ENCODE results near the gene LRRIQ3. TPM values are rescaled to one million over a fixed set of nuclear protein-coding genes. Genes with fewer than 3 reads are reported as not detected.
"Not testable (repeated sequence)": the region's sequence is repeated elsewhere in the genome, so short reads cannot be mapped to it uniquely, and the experiment has no call there.

LRRIQ3 gene
- total RNA-seq, 2 donors from 2014 or later, result 1.2 to 1.5 TPM

DNA sequence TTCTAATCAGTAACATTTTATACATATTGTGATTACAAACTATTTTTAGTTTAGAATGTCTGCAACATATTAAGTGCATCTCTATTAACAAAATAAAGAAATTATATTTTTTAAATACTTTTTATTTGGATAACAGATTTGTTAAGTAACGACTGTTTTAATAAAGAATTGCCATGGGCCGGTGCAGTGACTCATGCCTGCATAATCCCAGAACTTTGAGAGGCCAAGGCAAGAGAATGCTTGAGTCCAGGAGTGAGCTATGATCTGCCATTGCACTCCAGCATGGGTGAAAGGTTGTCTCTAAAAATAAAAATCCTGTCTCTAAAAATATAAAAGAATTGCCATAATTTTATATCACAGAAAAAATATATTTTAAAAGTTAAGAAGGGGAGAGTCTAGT, 4.1 kb downstream of the LRRIQ3 start:
- no peaks in the 10 kb centered on the region for H3K4me1 ChIP-seq (ENCODE audit: control insufficient read depth, insufficient read depth, low read length)
- no peak overlapping the region for H3K9ac ChIP-seq (ENCODE audit: extremely low read depth, low read length, poor library complexity, severe bottlenecking)
- Mint-ChIP-seq H3K4me1 (no peaks in the 10 kb centered on the region), H3K36me3 (ENCODE audit: low read depth) (no peaks in the 10 kb centered on the region), H3K4me3 (no peak overlapping the region), H3K27ac (no peak overlapping the region), H3K9me3 (no peaks in the 10 kb centered on the region), H3K27me3 (ENCODE audit: insufficient read depth) (no peaks in the 10 kb centered on the region)
- WGBS, 2 experiments (ENCODE audit: insufficient coverage in 1 of 2, insufficient read length in 1 of 2), result 85% methylated on average over 2 of the region's 2 CpGs; no CpG with 5 or more reads in 1 of the 2 experiments
- TF ChIP-seq, protein P1, sequence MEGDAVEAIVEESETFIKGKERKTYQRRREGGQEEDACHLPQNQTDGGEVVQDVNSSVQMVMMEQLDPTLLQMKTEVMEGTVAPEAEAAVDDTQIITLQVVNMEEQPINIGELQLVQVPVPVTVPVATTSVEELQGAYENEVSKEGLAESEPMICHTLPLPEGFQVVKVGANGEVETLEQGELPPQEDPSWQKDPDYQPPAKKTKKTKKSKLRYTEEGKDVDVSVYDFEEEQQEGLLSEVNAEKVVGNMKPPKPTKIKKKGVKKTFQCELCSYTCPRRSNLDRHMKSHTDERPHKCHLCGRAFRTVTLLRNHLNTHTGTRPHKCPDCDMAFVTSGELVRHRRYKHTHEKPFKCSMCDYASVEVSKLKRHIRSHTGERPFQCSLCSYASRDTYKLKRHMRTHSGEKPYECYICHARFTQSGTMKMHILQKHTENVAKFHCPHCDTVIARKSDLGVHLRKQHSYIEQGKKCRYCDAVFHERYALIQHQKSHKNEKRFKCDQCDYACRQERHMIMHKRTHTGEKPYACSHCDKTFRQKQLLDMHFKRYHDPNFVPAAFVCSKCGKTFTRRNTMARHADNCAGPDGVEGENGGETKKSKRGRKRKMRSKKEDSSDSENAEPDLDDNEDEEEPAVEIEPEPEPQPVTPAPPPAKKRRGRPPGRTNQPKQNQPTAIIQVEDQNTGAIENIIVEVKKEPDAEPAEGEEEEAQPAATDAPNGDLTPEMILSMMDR (conservative IDR thresholded peaks at IDR 0.05), result no peak
- no peaks in the 10 kb centered on the region for H3K27me3 ChIP-seq (ENCODE audit: control insufficient read depth, insufficient read depth, low read length, poor library complexity, severe bottlenecking)
- no peak overlapping the region for H3K27ac ChIP-seq (ENCODE audit: low read depth, low read length)
- no peak overlapping the region for H3K4me3 ChIP-seq (ENCODE audit: low read length)
- peaks cover 5% of the 10 kb centered on the region for H3K9me3 ChIP-seq (ENCODE audit: control insufficient read depth, low read length)
- H3K36me3 ChIP-seq (ENCODE audit: control insufficient read depth, insufficient read depth, low read length), result no peaks in the 10 kb centered on the region
- no peak for DNase-seq

DNA sequence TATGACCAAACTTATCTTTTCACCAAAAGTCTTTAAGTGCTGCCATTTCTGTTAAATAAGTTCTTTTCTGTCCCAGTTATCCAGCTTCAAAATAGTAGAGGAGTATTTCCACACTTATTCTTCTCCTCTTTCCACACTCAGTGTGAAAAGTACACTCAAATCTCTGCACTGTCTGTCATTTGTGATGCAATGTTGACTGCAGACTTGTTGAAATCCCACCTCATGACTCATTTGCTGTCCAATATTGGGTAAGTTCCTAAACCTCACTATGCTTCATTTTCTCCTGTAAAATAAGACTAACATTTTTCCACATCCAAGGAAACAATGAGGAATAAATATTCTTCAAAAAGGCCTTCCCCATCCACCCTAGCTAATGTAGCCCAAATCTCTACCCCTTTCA, 17.5 kb downstream of the LRRIQ3 start:
- H3K9ac ChIP-seq (ENCODE audit: extremely low read depth, low read length, poor library complexity, severe bottlenecking), result no peak overlapping the region
- H3K27me3 Mint-ChIP-seq (ENCODE audit: insufficient read depth), result no peaks in the 10 kb centered on the region
- no peak overlapping the region for H3K27ac Mint-ChIP-seq
- no peaks in the 10 kb centered on the region for H3K27me3 ChIP-seq (ENCODE audit: control insufficient read depth, insufficient read depth, low read length, poor library complexity, severe bottlenecking)
- H3K9me3 ChIP-seq (ENCODE audit: control insufficient read depth, low read length), result no peaks in the 10 kb centered on the region
- H3K4me3 Mint-ChIP-seq, result no peak overlapping the region
- H3K36me3 ChIP-seq (ENCODE audit: control insufficient read depth, insufficient read depth, low read length), result no peaks in the 10 kb centered on the region
- no peaks in the 10 kb centered on the region for H3K36me3 Mint-ChIP-seq (ENCODE audit: low read depth)
- no peaks in the 10 kb centered on the region for H3K4me1 ChIP-seq (ENCODE audit: control insufficient read depth, insufficient read depth, low read length)
- DNase-seq, result no peak
- TF ChIP-seq, protein P1 (conservative IDR thresholded peaks at IDR 0.05), result no peak
- H3K4me1 Mint-ChIP-seq, result peaks cover 5% of the 10 kb centered on the region
- H3K9me3 Mint-ChIP-seq, result no peaks in the 10 kb centered on the region
- H3K4me3 ChIP-seq (ENCODE audit: low read length), result no peak overlapping the region
- no peak overlapping the region for H3K27ac ChIP-seq (ENCODE audit: low read depth, low read length)

DNA sequence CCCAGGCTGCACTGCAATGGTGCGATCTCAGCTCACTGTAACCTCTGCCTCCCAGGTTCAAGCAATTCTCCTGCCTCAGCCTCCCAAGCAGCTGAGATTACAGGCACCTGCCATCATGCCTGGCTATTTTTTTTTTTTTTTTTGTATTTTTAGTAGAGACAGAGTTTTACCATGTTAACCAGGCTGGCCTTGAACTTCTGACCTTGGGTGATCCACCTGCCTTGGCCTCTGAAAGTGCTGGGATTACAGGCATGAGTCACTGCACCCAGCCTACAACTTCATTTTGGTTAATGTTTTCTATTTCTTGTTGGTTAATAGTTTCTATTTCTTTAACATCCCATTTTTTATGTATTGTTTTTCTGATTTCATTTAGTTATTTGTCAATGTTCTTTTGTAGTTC, 23.6 kb downstream of the LRRIQ3 start:
- not testable (repeated sequence) for H3K27ac ChIP-seq (ENCODE audit: low read depth, low read length); H3K9me3 ChIP-seq (ENCODE audit: control insufficient read depth, low read length); H3K27me3 Mint-ChIP-seq (ENCODE audit: insufficient read depth); H3K4me3 ChIP-seq (ENCODE audit: low read length); H3K36me3 ChIP-seq (ENCODE audit: control insufficient read depth, insufficient read depth, low read length); H3K9ac ChIP-seq (ENCODE audit: extremely low read depth, low read length, poor library complexity, severe bottlenecking); H3K36me3 Mint-ChIP-seq (ENCODE audit: low read depth); H3K27ac Mint-ChIP-seq; H3K9me3 Mint-ChIP-seq; DNase-seq; H3K27me3 ChIP-seq (ENCODE audit: control insufficient read depth, insufficient read depth, low read length, poor library complexity, severe bottlenecking); H3K4me1 ChIP-seq (ENCODE audit: control insufficient read depth, insufficient read depth, low read length); H3K4me1 Mint-ChIP-seq; H3K4me3 Mint-ChIP-seq
- WGBS, 2 experiments (ENCODE audit: insufficient coverage in 1 of 2, insufficient read length in 1 of 2), result 80 to 100% methylated on average over 1 of the region's 1 CpG

DNA sequence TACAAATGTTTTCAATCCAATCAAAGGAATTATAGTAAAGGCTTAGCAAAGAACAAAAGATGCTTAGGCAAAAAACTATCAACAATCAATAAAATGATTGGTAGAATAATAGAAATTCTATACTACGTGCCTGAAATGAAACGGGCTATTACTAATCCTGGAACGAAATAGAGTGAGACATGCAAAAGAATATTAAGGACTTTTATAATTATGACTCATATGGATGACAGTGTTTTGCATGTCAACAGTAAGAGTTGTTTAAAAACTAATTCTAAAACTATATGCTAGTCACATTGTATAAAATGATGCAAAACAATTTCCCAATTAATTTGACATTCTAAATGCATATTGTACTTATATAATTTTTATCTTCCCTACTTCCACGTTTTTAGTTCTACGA, 35.6 kb downstream of the LRRIQ3 start:
- Histone ChIP-seq H3K4me3 (ENCODE audit: low read length) (no peak overlapping the region), H3K9ac (ENCODE audit: extremely low read depth, low read length, poor library complexity, severe bottlenecking) (no peak overlapping the region), H3K27me3 (ENCODE audit: control insufficient read depth, insufficient read depth, low read length, poor library complexity, severe bottlenecking) (no peaks in the 10 kb centered on the region), H3K9me3 (ENCODE audit: control insufficient read depth, low read length) (no peaks in the 10 kb centered on the region), H3K27ac (ENCODE audit: low read depth, low read length) (no peak overlapping the region), H3K36me3 (ENCODE audit: control insufficient read depth, insufficient read depth, low read length) (no peaks in the 10 kb centered on the region), H3K4me1 (ENCODE audit: control insufficient read depth, insufficient read depth, low read length) (no peaks in the 10 kb centered on the region)
- no peaks in the 10 kb centered on the region for H3K36me3 Mint-ChIP-seq (ENCODE audit: low read depth)
- TF ChIP-seq, protein P1 (conservative IDR thresholded peaks at IDR 0.05), result no peak
- WGBS, 2 experiments (ENCODE audit: insufficient coverage in 1 of 2, insufficient read length in 1 of 2), result 97% methylated on average over 3 of the region's 5 CpGs; no CpG with 5 or more reads in 1 of the 2 experiments
- DNase-seq, result no peak
- no peaks in the 10 kb centered on the region for H3K27me3 Mint-ChIP-seq (ENCODE audit: insufficient read depth)
- no peak overlapping the region for H3K4me3 Mint-ChIP-seq
- H3K9me3 Mint-ChIP-seq, result no peaks in the 10 kb centered on the region
- no peaks in the 10 kb centered on the region for H3K4me1 Mint-ChIP-seq
- H3K27ac Mint-ChIP-seq, result no peak overlapping the region

All from endodermal cell (in vitro differentiated cells).